WTC11 (cell line): ENCODE data around the gene LDLRAD1. TPM values are rescaled to one million over a fixed set of nuclear protein-coding genes. Genes with fewer than 3 reads are reported as not detected.

Source experiments
- ATAC-seq: fragments of 200-7000 bp; cut with Tn5 transposase; 2 replicates; pipeline ENCODE4 v1.10.0; 2021; ENCODE audit warnings: mild to moderate bottlenecking, moderate library complexity
- CTCF ChIA-PET: fragments of 300-600 bp; sonication (Branson Sonifier 250); formaldehyde crosslinking; loops from one replicate; lab custom pipeline; 2021; ENCODE audit warnings: antibody characterized with exemption; lab: Charles Lee
- POLR2A ChIA-PET: fragments of 350-600 bp; sonication (Branson Sonifier 250); formaldehyde crosslinking; loops from one replicate; lab custom pipeline; 2021; ENCODE audit warnings: antibody characterized with exemption; lab: Charles Lee
- DNase-seq: peaks from one replicate; pipeline ENCODE4 v3.0.0; 2021; ENCODE audit warnings: low spot score
- H3K27ac Mint-ChIP-seq: 2 replicates; pipeline ENCODE4 v1.8.0; 2021; ENCODE audit warnings: mixed read lengths
- H3K27me3 Mint-ChIP-seq: 2 replicates; pipeline ENCODE4 v1.8.0; 2021; ENCODE audit warnings: low read depth, mild to moderate bottlenecking, moderate library complexity, mixed read lengths
- H3K36me3 Mint-ChIP-seq: 2 replicates; pipeline ENCODE4 v1.8.0; 2021; ENCODE audit warnings: mixed read lengths
- H3K4me1 Mint-ChIP-seq: 2 replicates; pipeline ENCODE4 v1.8.0; 2022; ENCODE audit warnings: mixed read lengths
- H3K4me3 Mint-ChIP-seq: 2 replicates; pipeline ENCODE4 v1.8.0; 2021; ENCODE audit warnings: mild to moderate bottlenecking, moderate library complexity, mixed read lengths
- H3K9me3 Mint-ChIP-seq: 2 replicates; pipeline ENCODE4 v1.8.0; 2021; ENCODE audit warnings: mixed read lengths
- CREB1 ChIP-seq: sonication (generic); formaldehyde crosslinking; IDR thresholded peaks from 2 replicates; pipeline ENCODE4 v1.8.0; 2023; ENCODE audit warnings: mild to moderate bottlenecking, missing genetic modification reagents
- HMGA2 ChIP-seq: fragments of 250-450 bp; sonication (Bioruptor Pico); IDR thresholded peaks from 2 replicates; pipeline ENCODE4 v1.4.0; 2021; ENCODE audit warnings: mild to moderate bottlenecking, moderate library complexity
- KAT7 ChIP-seq: sonication (generic); formaldehyde crosslinking; IDR thresholded peaks from 2 replicates; pipeline ENCODE4 v1.8.1; 2023; ENCODE audit warnings: missing genetic modification reagents, mild to moderate bottlenecking, borderline replicate concordance
- MYBL2 ChIP-seq: sonication (generic); formaldehyde crosslinking; IDR thresholded peaks from 2 replicates; pipeline ENCODE4 v1.8.1; 2023; ENCODE audit warnings: mild to moderate bottlenecking, moderate library complexity, missing genetic modification reagents
- NFATC4 ChIP-seq: fragments of 250-450 bp; sonication (Bioruptor Pico); IDR thresholded peaks from 2 replicates; pipeline ENCODE4 v1.9.0; 2021; ENCODE audit warnings: mild to moderate bottlenecking
- NFYB ChIP-seq: sonication (generic); formaldehyde crosslinking; conservative IDR thresholded peaks from 2 replicates; pipeline ENCODE4 v1.8.0; 2022; ENCODE audit warnings: low read depth, missing genetic modification reagents
- RELA ChIP-seq: sonication (generic); formaldehyde crosslinking; IDR thresholded peaks from 2 replicates; pipeline ENCODE4 v1.8.1; 2022; ENCODE audit warnings: missing genetic modification reagents, mild to moderate bottlenecking, borderline replicate concordance
- SMAD3 ChIP-seq: sonication (generic); formaldehyde crosslinking; IDR thresholded peaks from 2 replicates; pipeline ENCODE4 v1.8.0; 2022; ENCODE audit warnings: missing genetic modification reagents, mild to moderate bottlenecking, borderline replicate concordance
- SMAD4 ChIP-seq: sonication (generic); formaldehyde crosslinking; IDR thresholded peaks from 2 replicates; pipeline ENCODE4 v1.8.0; 2022; ENCODE audit warnings: mild to moderate bottlenecking, missing genetic modification reagents
- TCF7 ChIP-seq: sonication (generic); formaldehyde crosslinking; IDR thresholded peaks from 2 replicates; pipeline ENCODE4 v1.8.0; 2022; ENCODE audit warnings: mild to moderate bottlenecking, low read depth, missing genetic modification reagents, moderate library complexity
- ZNF121 ChIP-seq: sonication (generic); formaldehyde crosslinking; IDR thresholded peaks from 2 replicates; pipeline ENCODE4 v1.8.0; 2023; ENCODE audit warnings: missing genetic modification reagents
- ZNF232 ChIP-seq: sonication (generic); formaldehyde crosslinking; IDR thresholded peaks from 2 replicates; pipeline ENCODE4 v1.8.0; 2022; ENCODE audit warnings: mild to moderate bottlenecking, missing genetic modification reagents
- ZNF263 ChIP-seq: sonication (generic); formaldehyde crosslinking; IDR thresholded peaks from 2 replicates; pipeline ENCODE4 v1.8.1; 2022; ENCODE audit warnings: low read depth, mild to moderate bottlenecking, moderate library complexity, missing genetic modification reagents
- ZNF317 ChIP-seq: sonication (generic); formaldehyde crosslinking; IDR thresholded peaks from 2 replicates; pipeline ENCODE4 v1.8.1; 2023; ENCODE audit warnings: low read depth, mild to moderate bottlenecking, moderate library complexity, missing genetic modification reagents, borderline replicate concordance
- ZNF416 ChIP-seq: fragments of 250-450 bp; sonication (Bioruptor Pico); IDR thresholded peaks from 2 replicates; pipeline ENCODE4 v1.9.0; 2021; ENCODE audit warnings: mild to moderate bottlenecking, inconsistent platforms
- total RNA-seq: library from RNA; stranded (reverse); gene quantifications from 3 replicates; pipeline ENCODE4 v1.2.3, GENCODE V29; 2021
- TF ChIP-seq, protein P1 (sequence below): sonication (generic); formaldehyde crosslinking; IDR thresholded peaks from 2 replicates; pipeline ENCODE4 v1.8.0; 2023; ENCODE audit warnings: mild to moderate bottlenecking, missing genetic modification reagents
- TF ChIP-seq, protein P2 (sequence below): fragments of 250-450 bp; sonication (Bioruptor Pico); conservative IDR thresholded peaks from 2 replicates; pipeline ENCODE4 v1.9.0; 2021; ENCODE audit warnings: mild to moderate bottlenecking
- TF ChIP-seq, protein P3 (sequence below): sonication (generic); formaldehyde crosslinking; IDR thresholded peaks from 2 replicates; pipeline ENCODE4 v1.8.0; 2022; ENCODE audit warnings: mild to moderate bottlenecking, missing genetic modification reagents
- TF ChIP-seq, protein P4 (sequence below): sonication (generic); formaldehyde crosslinking; IDR thresholded peaks from 2 replicates; pipeline ENCODE4 v1.8.1; 2023; ENCODE audit warnings: mild to moderate bottlenecking, missing genetic modification reagents, borderline replicate concordance
- TF ChIP-seq, protein P5 (sequence below): fragments of 200-600 bp; IDR thresholded peaks from 2 replicates; pipeline ENCODE4 v1.8.0; 2022; ENCODE audit warnings: antibody characterized with exemption
- TF ChIP-seq, protein P6 (sequence below): fragments of 250-450 bp; sonication (Bioruptor Pico); IDR thresholded peaks from 2 replicates; pipeline ENCODE4 v1.8.0; 2021; ENCODE audit warnings: mild to moderate bottlenecking

LDLRAD1 gene
- total RNA-seq, 1 experiment from 2014 or later = 0.09 TPM

DNA sequence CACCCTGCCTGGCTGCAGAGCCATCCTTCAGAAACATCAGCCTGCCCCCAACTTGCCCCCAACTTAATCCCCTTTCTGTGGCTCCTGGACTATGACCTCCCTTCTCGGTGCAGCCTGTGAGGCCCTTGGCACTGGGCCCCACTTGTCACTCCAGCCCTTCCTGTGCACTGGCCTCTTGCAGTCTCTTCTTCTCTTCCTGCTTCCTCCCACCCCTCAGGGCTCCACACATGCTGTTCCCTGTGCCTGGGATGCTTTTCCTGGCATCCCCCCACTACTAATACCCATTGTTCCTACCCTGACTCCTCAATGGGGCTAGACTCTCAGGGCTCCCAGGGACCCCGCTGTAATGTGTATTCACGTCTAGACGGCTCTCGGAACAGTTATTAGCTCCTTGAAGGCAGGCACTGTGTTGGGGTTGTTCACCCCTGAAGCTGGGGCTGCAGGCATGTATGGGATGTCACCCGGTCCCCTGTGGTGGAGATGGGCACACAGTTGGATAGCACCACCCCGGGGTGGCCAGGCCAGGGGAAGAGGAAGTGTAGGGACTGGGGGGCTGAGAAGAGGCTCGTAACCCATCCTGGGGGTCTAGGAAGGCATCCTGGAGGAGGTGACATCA is 4.5 kb downstream of the LDLRAD1 start (continued):
- no peak for TF ChIP-seq ZNF317 (CRISPR knock-in tag)

DNA sequence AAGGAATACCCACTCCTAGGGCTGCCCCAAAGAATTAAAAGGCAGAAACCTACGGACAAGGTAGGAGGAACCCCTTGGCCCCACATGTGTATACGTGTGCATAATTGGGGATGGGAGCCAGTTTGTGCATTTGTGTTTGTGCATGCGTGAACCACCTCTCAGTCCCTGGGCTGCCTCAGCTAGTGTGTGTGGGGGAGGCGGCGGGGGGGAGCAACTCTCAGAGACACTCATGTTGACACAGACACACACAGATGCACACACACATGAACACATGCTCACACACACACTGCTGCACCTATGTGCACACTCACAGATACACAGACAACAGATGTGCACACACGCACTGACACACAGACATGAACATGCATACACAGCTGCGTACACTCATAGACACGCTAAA is 5.1 kb downstream of the LDLRAD1 start:
- H3K4me1 Mint-ChIP-seq = peaks cover 9% of the 10 kb centered on the region
- H3K4me3 Mint-ChIP-seq = no peak overlapping the region
- ChIA-PET CTCF (interaction anchor here (1.1 to 1.2 kb wide), 2 partner anchors 21 to 69 kb away, joined by 3 to 5 read pairs; no protein-coding TSS in a partner anchor), POLR2A (no interaction called here)
- TF ChIP-seq, protein P1, sequence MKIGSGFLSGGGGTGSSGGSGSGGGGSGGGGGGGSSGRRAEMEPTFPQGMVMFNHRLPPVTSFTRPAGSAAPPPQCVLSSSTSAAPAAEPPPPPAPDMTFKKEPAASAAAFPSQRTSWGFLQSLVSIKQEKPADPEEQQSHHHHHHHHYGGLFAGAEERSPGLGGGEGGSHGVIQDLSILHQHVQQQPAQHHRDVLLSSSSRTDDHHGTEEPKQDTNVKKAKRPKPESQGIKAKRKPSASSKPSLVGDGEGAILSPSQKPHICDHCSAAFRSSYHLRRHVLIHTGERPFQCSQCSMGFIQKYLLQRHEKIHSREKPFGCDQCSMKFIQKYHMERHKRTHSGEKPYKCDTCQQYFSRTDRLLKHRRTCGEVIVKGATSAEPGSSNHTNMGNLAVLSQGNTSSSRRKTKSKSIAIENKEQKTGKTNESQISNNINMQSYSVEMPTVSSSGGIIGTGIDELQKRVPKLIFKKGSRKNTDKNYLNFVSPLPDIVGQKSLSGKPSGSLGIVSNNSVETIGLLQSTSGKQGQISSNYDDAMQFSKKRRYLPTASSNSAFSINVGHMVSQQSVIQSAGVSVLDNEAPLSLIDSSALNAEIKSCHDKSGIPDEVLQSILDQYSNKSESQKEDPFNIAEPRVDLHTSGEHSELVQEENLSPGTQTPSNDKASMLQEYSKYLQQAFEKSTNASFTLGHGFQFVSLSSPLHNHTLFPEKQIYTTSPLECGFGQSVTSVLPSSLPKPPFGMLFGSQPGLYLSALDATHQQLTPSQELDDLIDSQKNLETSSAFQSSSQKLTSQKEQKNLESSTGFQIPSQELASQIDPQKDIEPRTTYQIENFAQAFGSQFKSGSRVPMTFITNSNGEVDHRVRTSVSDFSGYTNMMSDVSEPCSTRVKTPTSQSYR (CRISPR knock-in tag) = no peak
- TF ChIP-seq KAT7 (no peak), HMGA2 (CRISPR knock-in tag) (no peak), SMAD3 (CRISPR knock-in tag) (no peak), CREB1 (CRISPR knock-in tag) (no peak), TCF7 (CRISPR knock-in tag) (no peak), NFYB (CRISPR knock-in tag) (no peak), MYBL2 (CRISPR knock-in tag) (no peak), ZNF232 (CRISPR knock-in tag) (no peak), NFATC4 (CRISPR knock-in tag) (no peak), ZNF121 (CRISPR knock-in tag) (no peak), SMAD4 (CRISPR knock-in tag) (no peak), ZNF416 (CRISPR knock-in tag) (no peak), RELA (CRISPR knock-in tag) (no peak), ZNF263 (CRISPR knock-in tag) (no peak)
- TF ChIP-seq, protein P2, sequence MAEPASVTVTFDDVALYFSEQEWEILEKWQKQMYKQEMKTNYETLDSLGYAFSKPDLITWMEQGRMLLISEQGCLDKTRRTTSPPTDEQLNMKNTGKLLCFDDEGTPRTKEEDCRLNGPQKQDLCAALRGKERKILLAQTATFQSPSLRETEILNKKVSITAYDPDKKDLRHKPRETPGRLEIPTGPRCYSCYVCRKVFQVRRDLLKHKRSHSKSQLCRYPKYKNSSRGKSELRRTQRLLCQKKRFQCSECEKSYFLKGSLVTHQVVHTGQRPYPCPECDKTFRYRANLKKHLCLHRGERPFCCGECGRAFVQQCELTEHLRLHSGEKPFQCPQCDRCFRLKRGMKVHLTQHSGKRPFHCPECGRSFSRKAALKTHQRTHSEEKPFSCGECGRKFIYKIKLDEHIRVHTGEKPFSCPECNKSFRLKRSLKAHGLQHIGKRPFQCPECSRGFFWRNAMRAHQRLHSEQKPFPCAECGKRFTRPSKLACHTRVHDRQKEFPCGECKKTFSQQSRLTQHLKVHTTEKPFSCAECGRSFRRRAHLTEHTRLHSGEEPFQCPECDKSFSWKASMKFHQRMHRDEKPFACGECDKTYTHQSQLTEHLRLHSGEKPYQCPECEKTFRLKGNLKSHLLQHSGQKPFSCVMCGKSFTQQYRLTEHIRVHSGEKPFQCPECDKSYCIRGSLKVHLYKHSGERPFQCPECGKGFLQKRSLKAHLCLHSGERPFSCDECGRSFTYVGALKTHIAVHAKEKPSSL (CRISPR knock-in tag) = no peak
- TF ChIP-seq, protein P3, sequence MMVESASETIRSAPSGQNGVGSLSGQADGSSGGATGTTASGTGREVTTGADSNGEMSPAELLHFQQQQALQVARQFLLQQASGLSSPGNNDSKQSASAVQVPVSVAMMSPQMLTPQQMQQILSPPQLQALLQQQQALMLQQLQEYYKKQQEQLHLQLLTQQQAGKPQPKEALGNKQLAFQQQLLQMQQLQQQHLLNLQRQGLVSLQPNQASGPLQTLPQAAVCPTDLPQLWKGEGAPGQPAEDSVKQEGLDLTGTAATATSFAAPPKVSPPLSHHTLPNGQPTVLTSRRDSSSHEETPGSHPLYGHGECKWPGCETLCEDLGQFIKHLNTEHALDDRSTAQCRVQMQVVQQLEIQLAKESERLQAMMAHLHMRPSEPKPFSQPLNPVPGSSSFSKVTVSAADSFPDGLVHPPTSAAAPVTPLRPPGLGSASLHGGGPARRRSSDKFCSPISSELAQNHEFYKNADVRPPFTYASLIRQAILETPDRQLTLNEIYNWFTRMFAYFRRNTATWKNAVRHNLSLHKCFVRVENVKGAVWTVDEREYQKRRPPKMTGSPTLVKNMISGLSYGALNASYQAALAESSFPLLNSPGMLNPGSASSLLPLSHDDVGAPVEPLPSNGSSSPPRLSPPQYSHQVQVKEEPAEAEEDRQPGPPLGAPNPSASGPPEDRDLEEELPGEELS (CRISPR knock-in tag) = no peak
- TF ChIP-seq, protein P4, sequence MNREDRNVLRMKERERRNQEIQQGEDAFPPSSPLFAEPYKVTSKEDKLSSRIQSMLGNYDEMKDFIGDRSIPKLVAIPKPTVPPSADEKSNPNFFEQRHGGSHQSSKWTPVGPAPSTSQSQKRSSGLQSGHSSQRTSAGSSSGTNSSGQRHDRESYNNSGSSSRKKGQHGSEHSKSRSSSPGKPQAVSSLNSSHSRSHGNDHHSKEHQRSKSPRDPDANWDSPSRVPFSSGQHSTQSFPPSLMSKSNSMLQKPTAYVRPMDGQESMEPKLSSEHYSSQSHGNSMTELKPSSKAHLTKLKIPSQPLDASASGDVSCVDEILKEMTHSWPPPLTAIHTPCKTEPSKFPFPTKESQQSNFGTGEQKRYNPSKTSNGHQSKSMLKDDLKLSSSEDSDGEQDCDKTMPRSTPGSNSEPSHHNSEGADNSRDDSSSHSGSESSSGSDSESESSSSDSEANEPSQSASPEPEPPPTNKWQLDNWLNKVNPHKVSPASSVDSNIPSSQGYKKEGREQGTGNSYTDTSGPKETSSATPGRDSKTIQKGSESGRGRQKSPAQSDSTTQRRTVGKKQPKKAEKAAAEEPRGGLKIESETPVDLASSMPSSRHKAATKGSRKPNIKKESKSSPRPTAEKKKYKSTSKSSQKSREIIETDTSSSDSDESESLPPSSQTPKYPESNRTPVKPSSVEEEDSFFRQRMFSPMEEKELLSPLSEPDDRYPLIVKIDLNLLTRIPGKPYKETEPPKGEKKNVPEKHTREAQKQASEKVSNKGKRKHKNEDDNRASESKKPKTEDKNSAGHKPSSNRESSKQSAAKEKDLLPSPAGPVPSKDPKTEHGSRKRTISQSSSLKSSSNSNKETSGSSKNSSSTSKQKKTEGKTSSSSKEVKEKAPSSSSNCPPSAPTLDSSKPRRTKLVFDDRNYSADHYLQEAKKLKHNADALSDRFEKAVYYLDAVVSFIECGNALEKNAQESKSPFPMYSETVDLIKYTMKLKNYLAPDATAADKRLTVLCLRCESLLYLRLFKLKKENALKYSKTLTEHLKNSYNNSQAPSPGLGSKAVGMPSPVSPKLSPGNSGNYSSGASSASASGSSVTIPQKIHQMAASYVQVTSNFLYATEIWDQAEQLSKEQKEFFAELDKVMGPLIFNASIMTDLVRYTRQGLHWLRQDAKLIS (CRISPR knock-in tag) = no peak
- TF ChIP-seq, protein P5, sequence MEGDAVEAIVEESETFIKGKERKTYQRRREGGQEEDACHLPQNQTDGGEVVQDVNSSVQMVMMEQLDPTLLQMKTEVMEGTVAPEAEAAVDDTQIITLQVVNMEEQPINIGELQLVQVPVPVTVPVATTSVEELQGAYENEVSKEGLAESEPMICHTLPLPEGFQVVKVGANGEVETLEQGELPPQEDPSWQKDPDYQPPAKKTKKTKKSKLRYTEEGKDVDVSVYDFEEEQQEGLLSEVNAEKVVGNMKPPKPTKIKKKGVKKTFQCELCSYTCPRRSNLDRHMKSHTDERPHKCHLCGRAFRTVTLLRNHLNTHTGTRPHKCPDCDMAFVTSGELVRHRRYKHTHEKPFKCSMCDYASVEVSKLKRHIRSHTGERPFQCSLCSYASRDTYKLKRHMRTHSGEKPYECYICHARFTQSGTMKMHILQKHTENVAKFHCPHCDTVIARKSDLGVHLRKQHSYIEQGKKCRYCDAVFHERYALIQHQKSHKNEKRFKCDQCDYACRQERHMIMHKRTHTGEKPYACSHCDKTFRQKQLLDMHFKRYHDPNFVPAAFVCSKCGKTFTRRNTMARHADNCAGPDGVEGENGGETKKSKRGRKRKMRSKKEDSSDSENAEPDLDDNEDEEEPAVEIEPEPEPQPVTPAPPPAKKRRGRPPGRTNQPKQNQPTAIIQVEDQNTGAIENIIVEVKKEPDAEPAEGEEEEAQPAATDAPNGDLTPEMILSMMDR = no peak
- TF ChIP-seq, protein P6, sequence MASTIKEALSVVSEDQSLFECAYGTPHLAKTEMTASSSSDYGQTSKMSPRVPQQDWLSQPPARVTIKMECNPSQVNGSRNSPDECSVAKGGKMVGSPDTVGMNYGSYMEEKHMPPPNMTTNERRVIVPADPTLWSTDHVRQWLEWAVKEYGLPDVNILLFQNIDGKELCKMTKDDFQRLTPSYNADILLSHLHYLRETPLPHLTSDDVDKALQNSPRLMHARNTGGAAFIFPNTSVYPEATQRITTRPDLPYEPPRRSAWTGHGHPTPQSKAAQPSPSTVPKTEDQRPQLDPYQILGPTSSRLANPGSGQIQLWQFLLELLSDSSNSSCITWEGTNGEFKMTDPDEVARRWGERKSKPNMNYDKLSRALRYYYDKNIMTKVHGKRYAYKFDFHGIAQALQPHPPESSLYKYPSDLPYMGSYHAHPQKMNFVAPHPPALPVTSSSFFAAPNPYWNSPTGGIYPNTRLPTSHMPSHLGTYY (CRISPR knock-in tag) = no peak
- no peak for DNase-seq
- H3K27me3 Mint-ChIP-seq = peaks cover 3% of the 10 kb centered on the region; the same call in 1 of the 2 replicates
- H3K27ac Mint-ChIP-seq = no peak overlapping the region
- H3K36me3 Mint-ChIP-seq = no peaks in the 10 kb centered on the region
- no peak for ATAC-seq
- no peaks in the 10 kb centered on the region for H3K9me3 Mint-ChIP-seq
